ENCODE results near the gene SYTL1. TPM values are rescaled to one million over a fixed set of nuclear protein-coding genes. Genes with fewer than 3 reads are reported as not detected.
A peak's percentile ranks its signal among the peaks of the same experiment; 100 is the strongest.

SYTL1 gene
- total and polyA plus RNA-seq, 9 of the 15 experiments (the other 6 are each of a cell fraction or from before 2014, with no cell fraction given): 0.04 to 9.3 (median 1.7) TPM

DNA sequence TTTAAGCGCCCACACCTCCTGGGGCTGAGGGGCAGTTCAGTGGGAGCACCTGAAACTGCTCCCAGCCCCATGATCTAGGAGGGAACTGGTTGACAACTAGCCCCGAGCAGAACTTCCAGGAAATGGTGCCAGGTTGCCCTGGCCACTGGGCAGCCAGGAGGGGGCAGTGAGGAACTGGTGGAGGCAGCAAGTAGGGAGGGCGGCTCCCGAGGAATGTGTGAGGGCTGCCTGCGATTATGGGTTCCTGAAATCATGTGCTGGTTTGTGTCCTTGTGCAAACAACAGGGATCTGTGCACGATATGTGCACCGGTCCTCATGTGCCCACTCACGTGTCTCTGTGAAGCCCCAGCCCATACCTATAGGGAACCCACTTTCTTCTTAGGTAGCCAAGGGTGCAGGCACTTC lies 60.5 kb downstream of the SYTL1 start (continued):
- TF ChIP-seq, protein P1, sequence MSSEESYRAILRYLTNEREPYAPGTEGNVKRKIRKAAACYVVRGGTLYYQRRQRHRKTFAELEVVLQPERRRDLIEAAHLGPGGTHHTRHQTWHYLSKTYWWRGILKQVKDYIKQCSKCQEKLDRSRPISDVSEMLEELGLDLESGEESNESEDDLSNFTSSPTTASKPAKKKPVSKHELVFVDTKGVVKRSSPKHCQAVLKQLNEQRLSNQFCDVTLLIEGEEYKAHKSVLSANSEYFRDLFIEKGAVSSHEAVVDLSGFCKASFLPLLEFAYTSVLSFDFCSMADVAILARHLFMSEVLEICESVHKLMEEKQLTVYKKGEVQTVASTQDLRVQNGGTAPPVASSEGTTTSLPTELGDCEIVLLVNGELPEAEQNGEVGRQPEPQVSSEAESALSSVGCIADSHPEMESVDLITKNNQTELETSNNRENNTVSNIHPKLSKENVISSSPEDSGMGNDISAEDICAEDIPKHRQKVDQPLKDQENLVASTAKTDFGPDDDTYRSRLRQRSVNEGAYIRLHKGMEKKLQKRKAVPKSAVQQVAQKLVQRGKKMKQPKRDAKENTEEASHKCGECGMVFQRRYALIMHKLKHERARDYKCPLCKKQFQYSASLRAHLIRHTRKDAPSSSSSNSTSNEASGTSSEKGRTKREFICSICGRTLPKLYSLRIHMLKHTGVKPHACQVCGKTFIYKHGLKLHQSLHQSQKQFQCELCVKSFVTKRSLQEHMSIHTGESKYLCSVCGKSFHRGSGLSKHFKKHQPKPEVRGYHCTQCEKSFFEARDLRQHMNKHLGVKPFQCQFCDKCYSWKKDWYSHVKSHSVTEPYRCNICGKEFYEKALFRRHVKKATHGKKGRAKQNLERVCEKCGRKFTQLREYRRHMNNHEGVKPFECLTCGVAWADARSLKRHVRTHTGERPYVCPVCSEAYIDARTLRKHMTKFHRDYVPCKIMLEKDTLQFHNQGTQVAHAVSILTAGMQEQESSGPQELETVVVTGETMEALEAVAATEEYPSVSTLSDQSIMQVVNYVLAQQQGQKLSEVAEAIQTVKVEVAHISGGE (CRISPR knock-in tag; IDR thresholded peaks at IDR 0.05): no peak
- TF ChIP-seq NR2C1 (IDR thresholded peaks at IDR 0.05) (no peak), NR2C1 (tag; IDR thresholded peaks at IDR 0.05) (no peak), SUPT5H (IDR thresholded peaks at IDR 0.05) (peak; percentile 71), ZBTB5 (IDR thresholded peaks at IDR 0.05) (no peak), ILF3 (IDR thresholded peaks at IDR 0.05; ENCODE audit: borderline replicate concordance) (0 out of 2 replicates have a peak, but pooled peaks have one; percentile 27), CHD4 (IDR thresholded peaks at IDR 0.05; ENCODE audit: insufficient read depth, insufficient replicate concordance, low read depth, low read length, poor library complexity, severe bottlenecking) (no peak), DACH1 (IDR thresholded peaks at IDR 0.05; ENCODE audit: partially characterized antibody) (no peak), ZNF766 (CRISPR knock-in tag; conservative IDR thresholded peaks at IDR 0.05) (no peak), STAG1 (CRISPR knock-in tag; IDR thresholded peaks at IDR 0.05; ENCODE audit: borderline replicate concordance) (no peak; the same call in 1 of the 2 replicates), EWSR1 (IDR thresholded peaks at IDR 0.05; ENCODE audit: borderline replicate concordance, low read depth, partially characterized antibody) (no peak), GATAD2B (IDR thresholded peaks at IDR 0.05; ENCODE audit: borderline replicate concordance) (no peak), NCOA6 (IDR thresholded peaks at IDR 0.05) (no peak), ZNF707 (CRISPR knock-in tag; conservative IDR thresholded peaks at IDR 0.05) (no peak), WHSC1 (IDR thresholded peaks at IDR 0.05; ENCODE audit: low read length) (no peak), HEY1 (CRISPR knock-in tag; IDR thresholded peaks at IDR 0.05; ENCODE audit: borderline replicate concordance) (no peak), FOSL1 (tag; conservative IDR thresholded peaks at IDR 0.05) (no peak)
- TF ChIP-seq, protein P2, sequence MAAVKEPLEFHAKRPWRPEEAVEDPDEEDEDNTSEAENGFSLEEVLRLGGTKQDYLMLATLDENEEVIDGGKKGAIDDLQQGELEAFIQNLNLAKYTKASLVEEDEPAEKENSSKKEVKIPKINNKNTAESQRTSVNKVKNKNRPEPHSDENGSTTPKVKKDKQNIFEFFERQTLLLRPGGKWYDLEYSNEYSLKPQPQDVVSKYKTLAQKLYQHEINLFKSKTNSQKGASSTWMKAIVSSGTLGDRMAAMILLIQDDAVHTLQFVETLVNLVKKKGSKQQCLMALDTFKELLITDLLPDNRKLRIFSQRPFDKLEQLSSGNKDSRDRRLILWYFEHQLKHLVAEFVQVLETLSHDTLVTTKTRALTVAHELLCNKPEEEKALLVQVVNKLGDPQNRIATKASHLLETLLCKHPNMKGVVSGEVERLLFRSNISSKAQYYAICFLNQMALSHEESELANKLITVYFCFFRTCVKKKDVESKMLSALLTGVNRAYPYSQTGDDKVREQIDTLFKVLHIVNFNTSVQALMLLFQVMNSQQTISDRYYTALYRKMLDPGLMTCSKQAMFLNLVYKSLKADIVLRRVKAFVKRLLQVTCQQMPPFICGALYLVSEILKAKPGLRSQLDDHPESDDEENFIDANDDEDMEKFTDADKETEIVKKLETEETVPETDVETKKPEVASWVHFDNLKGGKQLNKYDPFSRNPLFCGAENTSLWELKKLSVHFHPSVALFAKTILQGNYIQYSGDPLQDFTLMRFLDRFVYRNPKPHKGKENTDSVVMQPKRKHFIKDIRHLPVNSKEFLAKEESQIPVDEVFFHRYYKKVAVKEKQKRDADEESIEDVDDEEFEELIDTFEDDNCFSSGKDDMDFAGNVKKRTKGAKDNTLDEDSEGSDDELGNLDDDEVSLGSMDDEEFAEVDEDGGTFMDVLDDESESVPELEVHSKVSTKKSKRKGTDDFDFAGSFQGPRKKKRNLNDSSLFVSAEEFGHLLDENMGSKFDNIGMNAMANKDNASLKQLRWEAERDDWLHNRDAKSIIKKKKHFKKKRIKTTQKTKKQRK (IDR thresholded peaks at IDR 0.05; ENCODE audit: borderline replicate concordance, low read depth, low read length): no peak

All from K562 (cell line).